HG03469 (cell line): Measurements from ENCODE around the gene TUBB6.
A peak's percentile ranks its signal among the peaks of the same experiment; 100 is the strongest.

Experiments used
- ATAC-seq: cut with Tn5 transposase; IDR thresholded peaks from one replicate; pipeline ENCODE4 v1.9.1; 2021; ENCODE audit warnings: mild to moderate bottlenecking, moderate library complexity, moderate number of reproducible peaks; ENCODE audit not compliant: unreplicated experiment

The TUBB6 gene

DNA sequence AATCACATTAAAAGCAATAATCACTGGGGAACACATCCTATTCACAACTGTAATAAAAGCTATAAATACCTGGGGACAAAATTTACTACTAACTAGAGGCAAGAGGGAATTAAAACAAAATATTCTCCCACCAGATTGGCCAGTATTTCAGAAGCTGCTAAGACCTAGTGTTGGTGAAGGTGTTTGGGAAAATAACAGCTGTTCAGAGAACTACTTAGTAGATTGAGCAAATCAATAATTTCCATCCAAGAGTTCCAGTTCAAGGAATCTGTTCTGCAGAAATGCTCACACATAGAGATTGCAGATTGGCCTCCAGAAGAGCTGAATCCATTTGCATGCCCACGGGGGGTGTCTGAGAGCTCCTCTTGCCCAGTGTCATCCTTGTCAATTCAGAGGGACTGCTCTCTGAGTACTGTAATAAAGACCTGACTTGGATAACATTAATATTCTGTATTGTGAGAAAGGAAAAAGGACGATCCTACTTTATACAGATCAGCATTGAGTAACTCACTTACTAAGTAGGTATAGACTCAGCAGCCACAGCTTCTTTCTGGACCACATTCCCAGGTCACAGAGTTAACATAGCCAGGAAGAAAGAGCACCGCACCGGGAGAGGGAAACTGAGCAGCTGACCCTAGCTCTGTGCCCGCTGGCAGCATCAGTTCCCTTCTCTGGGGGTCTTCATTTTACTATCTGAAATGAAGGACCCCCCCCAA lies 5.6 kb downstream of the TUBB6 start:
- no peak for ATAC-seq

DNA sequence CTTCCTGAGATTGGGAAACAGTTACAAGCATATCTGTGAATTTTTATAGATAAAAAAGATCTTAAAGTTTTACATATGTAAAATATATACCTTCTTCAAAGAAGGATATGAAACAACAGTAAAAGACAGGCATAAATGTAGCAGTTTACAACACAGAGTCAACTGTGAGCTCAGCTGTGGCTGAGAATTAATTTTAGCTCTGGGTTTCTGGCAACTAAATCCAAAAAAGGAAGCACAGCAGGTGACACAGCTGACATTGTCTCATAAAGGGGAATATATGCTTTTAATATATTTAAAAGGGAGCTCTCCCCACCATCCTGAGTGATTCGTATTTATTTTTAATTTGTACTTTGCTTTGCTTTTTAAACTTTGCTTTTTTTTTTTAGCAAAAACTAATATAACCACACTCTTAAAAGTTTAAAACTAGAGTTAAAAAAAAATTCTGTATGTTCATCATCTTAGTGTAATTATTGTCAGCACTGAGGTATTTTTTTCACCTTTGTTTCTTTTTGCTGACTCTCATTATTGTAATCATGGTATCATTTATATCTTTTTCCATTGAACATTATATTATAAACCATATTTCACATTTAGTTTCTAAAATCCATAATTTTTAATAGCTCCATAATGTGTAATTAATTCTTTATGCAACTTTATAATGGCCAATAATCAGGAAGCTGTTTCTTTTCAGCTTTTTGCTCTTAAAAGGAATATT lies 6.7 kb downstream of the TUBB6 start:
- peak; percentile 41 for ATAC-seq

DNA sequence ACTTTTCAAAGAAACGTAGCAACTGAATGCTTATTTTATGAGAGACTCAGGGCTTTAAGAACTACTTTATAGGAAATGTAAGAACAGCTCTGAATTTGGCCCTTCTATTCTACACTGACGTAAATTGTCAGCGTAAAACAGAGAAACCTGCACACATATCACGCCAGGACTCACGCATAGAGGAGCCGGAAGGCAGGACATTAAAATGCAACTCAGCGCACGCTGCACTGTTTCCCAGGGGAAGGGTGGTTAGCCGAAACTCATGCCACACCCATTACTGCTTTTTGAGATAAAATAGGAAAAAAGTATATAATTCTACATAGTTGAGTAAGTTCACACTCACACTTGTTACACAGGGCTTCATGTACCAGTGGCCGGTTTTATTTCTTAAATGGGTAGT lies 7.4 kb downstream of the TUBB6 start:
- ATAC-seq = no peak

DNA sequence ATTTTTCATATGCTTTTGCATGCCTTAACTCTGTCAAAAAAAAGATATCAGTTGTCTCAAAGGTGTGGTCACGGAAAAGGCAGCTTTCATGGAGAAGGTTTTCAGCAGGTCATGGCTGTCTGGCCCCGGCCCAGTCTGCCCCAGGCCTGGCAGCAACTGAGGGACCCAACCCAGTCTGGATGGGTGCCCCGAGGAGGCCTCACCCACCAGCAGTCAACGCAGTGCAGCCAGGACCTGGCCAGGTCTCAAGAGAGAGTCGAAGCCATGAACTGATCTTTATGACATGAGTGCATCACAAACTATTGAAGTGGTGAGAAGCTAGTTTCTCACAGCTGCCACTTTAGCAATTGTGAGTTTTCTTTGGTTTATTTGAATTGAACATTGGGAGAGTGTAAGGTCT lies 7.9 kb downstream of the TUBB6 start:
- no peak for ATAC-seq

DNA sequence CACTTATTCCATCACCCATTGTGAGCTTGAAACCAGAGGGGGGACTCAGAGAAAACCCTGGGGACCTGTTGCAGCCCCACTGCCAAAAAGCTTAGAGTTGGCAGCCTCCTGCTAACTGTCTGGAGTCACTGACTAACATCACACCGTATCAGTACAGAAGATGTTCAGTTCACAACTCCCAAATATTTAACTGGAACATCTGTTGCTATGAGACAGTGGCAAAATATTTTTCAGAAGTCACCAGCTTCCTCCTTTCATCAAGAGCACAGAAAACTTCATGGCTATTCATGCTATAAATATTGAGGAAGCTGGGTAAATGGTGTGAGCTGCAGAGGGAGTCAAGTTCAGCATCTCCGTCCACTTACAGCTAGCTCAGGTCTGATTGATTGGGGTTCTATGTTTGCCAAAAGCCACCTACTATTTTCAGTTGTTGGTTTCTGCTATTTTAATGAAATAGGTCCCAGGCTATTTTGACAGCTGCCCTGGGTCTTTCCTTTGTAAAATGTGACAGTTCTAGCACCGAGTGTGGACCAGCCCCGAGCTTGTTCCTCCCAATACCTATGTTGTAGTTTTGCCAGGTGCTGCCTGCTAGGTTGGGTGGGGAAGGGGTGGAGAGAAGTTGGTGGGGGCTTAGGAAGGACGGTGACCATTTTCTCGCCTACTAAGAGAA lies 9.8 kb downstream of the TUBB6 start:
- no peak for ATAC-seq

DNA sequence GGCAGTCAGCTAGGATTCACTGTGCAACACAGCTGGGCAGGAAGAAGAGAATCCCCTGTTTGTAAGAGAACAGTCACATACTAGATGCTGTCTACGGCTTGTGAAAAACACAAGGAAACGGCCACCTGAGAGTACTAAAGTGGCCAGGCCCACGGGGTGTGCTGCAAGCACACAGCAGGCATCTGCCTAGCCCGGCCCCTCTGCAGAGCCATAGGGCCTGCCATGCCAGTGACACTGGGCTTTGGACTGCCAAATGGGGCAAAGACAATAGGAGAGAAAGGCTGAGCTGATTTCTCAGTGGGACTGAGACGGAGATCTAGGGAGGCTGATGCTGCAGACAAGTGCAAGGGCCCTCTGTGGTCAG lies 10.3 kb downstream of the TUBB6 start:
- ATAC-seq = no peak

DNA sequence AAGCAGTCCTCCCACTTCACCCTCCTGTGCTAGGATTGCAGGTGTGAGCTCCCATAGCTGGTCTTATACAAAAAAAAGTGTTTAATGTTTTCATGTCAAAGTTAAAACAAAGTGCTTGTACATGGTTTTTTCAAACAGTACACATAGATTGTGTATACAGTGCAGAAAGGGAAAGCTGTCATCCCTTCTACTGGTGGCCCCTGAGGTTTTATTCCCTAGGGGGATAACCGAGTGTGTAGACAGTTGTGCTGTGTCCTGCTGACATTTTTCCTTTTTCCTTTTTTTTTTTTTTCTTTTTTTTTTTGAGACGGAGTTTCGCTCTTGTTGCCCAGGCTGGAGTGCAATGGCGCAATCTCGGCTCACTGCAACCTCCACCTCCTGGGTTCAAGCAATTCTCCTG lies 10.8 kb downstream of the TUBB6 start:
- no peak for ATAC-seq

DNA sequence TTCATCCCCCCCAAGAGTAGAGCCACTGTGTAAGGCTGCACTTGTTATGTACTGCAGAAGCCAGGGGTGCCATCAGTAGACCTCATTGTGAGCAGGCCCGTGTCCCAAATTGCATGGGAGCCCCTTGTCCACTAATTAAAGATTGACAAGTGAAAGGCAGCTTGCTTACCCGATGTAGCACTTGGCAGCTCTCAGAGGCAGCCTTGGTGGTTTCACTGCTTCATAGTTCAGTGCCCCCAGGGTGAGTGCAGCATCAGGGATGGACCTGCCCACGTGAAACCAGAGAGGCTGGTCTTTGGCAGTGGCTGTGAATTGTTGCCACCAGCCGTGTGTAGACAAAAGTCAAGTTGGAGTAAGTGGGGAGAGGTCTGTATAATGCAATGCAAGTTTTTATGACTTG lies 13.3 kb downstream of the TUBB6 start:
- peak; percentile 71 for ATAC-seq

DNA sequence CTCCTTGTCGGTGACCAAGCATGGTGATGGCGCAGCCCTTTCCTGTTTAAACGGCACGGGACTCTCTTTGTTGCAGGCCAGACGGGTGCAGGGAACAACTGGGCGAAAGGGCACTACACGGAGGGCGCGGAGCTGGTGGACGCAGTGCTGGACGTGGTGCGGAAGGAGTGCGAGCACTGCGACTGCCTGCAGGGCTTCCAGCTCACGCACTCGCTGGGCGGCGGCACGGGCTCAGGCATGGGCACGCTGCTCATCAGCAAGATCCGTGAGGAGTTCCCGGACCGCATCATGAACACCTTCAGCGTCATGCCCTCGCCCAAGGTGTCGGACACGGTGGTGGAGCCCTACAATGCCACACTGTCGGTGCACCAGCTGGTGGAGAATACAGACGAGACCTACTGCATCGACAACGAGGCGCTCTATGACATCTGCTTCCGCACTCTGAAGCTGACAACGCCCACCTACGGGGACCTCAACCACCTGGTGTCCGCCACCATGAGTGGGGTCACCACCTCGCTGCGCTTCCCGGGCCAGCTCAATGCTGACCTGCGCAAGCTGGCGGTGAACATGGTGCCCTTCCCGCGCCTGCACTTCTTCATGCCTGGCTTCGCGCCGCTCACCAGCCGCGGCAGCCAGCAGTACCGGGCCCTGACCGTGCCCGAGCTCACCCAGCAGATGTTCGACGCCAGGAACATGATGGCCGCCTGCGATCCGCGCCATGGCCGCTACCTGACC lies 17.1 kb downstream of the TUBB6 start:
- ATAC-seq = no peak

DNA sequence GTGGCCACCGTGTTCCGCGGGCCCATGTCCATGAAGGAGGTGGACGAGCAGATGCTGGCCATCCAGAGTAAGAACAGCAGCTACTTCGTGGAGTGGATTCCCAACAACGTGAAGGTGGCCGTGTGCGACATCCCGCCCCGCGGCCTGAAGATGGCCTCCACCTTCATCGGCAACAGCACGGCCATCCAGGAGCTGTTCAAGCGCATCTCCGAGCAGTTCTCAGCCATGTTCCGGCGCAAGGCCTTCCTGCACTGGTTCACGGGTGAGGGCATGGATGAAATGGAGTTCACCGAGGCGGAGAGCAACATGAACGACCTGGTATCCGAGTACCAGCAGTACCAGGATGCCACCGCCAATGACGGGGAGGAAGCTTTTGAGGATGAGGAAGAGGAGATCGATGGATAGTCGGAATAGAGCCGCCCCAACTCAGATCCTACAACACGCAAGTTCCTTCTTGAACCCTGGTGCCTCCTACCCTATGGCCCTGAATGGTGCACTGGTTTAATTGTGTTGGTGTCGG lies 17.7 kb downstream of the TUBB6 start:
- ATAC-seq = no peak

DNA sequence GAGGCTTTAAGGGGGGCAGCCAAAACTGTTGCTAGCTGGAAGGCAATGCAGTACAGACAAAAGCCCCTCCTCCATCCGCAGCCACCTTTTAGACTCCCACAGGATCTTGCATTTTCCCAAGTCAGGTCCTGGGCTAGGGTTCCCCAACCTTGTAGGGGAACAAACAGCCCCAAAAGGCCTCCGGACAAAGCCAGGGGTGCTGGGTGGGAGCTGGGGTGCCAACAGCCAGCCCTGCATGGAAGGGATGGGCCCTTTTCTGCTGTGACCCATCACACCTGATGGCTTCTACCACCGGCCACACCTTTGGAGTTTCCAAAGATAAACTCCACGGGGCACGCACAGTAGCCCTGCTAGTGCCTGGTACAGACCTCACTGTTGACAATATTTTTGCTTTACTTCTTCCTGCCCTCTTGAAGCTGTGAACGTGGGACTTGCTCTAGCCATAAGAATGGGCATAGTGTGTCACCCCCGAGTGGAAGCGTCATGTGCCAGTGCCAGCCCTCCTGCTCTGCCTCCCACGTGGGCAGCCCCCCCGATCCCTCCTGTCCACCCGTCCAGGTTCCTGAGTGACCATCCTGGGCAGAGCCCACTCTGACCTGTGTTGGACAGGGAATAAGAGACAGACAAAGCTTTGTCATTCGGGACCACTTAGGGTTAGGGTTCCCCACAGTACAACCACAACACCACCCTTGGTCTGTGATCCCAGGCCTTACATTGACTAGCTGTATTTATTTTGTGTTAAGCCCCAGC lies 18.8 kb downstream of the TUBB6 start:
- no peak for ATAC-seq

DNA sequence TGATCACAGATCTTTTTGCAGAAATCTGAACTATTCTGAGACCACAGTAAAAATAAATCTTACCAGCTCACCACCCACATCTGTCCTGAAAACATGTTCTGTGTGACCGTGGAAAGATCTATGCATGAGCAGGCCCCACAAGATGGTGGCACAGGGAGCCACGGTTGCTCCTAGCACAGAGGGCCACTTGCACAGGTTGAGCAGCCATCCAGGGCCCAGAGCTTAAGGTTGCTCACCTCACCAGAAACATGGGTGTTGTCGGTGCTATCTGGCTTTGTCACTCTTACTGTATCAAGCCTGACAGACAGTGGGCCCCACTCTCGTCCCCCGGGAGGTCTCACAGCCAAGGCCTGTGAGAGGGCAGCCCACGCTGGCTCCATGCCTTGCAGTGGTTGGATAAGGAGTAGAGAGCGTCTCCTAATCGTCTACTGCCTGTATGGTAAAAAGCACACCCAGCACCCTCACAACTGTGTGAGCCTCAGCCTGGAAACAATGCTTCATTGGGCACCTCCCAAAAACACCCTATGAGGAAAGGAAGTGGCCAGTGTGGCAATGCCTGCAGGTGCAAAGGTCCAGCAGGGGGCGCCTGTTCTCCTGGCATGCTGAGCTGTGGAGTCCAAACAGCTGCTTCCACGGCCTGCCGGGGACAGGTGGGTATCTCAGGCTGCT lies 19.6 kb downstream of the TUBB6 start:
- ATAC-seq = peak; percentile 62

DNA sequence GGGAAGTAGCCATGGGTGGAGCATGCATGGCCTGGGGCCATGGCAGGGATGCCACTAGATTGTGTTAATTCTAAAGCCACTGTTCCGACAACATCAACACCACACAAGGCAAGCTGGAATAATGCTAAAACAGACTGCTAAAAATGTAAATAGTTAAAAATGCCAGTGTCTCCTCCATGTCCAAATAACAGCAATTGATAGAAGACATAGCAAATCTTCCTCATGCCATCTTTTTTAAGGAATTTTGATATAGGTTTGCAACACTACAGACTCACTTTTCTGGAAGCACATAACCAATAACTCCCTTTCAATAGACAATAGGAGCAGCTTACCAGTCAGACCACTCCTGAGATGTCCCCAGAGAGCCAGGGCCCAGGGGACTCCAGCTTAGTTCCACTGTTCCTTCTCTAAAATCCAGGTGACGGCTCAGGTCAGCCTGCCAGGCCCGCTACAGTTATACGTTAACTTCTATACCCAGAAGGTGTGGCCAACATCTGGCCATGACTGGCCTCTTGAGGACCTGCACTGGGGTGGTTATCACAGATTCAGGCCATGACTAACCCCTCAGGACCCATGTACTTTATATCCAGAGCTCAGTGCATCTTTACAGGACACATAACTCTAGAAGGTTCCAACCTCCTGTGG lies 20.3 kb downstream of the TUBB6 start:
- ATAC-seq = no peak

DNA sequence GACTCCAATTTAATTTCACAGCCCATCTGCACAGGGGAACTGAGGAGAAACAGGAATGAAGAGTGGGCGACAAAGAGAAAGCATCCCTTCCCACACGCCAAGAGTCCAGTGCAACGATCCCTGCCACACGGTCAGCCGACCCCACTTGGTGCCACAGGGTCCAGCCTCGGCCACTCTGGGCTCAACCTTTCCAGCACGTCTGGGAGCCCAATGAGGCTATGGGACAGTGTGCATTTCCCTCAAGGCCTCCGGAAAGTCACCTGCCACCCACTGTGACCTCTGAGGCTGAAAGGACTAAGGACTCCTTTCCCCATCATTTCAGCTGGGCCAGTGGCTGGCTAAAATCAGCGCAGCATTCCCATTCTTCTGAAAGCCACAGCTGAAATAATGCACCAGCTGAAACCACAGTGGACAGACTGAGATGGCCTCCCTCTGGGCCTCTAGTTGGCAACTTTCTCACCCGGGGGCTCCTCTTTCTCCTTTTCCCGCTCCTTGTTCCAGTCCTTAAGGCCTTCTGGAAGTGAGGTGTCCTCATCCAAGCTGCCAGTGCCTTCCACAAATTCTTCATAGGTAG lies 21.2 kb downstream of the TUBB6 start:
- ATAC-seq = no peak

DNA sequence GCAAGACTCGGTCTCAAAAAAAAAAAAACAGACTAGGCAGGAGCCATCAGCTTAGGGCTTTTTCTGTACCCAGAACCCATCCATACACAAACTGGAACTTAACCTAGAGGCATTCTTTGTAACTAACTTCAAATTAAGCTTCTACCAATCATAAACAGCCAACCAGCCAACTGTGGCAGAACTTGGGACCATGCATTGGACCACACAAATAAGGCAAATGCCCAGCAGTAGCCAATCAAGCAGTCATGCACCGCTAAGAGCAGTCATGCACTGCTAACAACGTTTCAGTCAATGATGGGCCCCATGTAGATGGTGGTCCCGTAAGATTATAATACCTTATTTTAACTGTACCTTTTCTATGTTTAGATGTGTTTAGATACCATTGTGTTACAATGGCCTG lies 22.7 kb downstream of the TUBB6 start:
- ATAC-seq = no peak

DNA sequence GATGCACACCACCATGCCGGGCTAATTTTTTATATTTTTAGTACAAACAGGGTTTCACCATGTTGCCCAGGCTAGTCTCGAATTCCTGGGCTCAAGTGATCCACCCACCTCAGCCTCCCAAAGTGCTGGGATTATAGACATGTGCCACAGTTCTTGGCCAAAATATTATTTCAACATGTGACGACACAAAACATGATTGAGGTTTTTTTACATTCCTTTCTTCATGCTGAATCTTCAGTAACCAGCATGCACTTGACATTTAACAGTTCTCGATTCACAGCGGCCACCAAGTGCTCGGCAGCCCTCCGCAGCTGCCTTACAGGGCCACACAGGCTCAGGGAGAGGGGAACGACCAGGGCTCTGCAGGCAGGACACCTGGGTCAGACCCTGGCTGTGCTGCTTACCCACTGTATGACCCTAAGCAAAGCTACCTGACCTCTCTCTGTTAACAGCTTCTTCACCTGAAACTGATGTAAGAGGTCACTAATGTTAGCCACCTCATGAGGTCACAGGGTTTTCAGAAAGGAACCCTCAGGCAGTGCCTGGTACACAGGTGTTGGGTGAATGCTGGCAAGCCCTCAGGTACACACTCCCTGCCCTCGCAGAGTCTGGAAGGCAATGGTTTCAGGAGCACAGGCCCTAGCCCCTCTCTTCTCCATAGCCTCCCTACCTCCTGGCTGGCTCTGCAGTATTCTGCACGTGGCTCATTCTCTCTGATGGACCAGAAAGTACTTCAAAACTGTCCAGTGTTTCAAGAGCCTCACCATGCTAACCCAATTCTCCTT lies 25.7 kb downstream of the TUBB6 start:
- no peak for ATAC-seq

DNA sequence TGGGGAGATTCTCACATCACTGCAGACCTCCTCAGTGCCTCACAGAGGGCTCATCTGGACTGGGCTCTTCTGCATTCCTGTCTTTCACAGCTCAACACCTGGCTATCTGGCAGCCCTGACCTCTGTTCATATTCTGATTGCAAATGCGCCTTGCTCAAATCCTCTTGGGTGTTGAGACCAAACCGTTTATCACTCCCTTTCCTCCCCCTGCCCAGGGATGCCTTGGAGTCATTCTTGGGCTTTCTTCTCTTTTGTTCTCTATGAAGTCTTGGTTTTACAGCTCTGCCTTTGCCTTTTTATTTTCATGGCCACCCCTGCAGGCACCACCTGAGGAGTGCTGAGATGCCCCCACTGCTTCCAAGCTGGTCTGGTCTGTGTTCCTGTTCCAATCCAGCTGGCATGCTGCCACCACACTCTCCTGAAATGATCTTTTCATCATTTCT lies 26.3 kb downstream of the TUBB6 start:
- no peak for ATAC-seq

DNA sequence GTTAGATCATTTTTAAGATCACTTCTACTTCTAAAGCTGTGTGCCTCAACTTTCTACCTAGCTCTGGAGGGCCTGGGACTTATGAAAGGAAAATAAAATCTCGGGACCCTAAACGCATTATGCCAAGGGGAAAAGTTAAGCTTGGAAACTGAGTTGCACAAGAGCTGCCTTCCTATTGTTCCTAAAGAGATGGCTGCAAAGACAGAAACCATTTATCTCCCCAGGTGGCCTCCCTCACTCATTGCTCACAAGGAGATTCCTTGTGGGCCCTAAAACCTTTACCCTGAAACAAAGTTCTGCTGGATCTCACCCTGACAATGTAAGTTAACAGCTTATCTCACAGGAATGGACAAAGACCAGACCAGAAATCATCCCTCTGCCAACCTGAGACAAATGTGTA lies 26.8 kb downstream of the TUBB6 start:
- ATAC-seq = no peak
